WTC11 (cell line): ENCODE data around the gene SAT2. TPM values are rescaled to one million over a fixed set of nuclear protein-coding genes. Genes with fewer than 3 reads are reported as not detected.

Source experiments
- ATAC-seq: fragments of 200-7000 bp; cut with Tn5 transposase; 2 replicates; pipeline ENCODE4 v1.10.0; 2021; ENCODE audit warnings: mild to moderate bottlenecking, moderate library complexity
- CTCF ChIA-PET: fragments of 300-600 bp; sonication (Branson Sonifier 250); formaldehyde crosslinking; loops from one replicate; lab custom pipeline; 2021; ENCODE audit warnings: antibody characterized with exemption; lab: Charles Lee
- POLR2A ChIA-PET: fragments of 350-600 bp; sonication (Branson Sonifier 250); formaldehyde crosslinking; loops from one replicate; lab custom pipeline; 2021; ENCODE audit warnings: antibody characterized with exemption; lab: Charles Lee
- DNase-seq: peaks from one replicate; pipeline ENCODE4 v3.0.0; 2021; ENCODE audit warnings: low spot score
- H3K27ac Mint-ChIP-seq: 2 replicates; pipeline ENCODE4 v1.8.0; 2021; ENCODE audit warnings: mixed read lengths
- H3K27me3 Mint-ChIP-seq: 2 replicates; pipeline ENCODE4 v1.8.0; 2021; ENCODE audit warnings: low read depth, mild to moderate bottlenecking, moderate library complexity, mixed read lengths
- H3K36me3 Mint-ChIP-seq: 2 replicates; pipeline ENCODE4 v1.8.0; 2021; ENCODE audit warnings: mixed read lengths
- H3K4me1 Mint-ChIP-seq: 2 replicates; pipeline ENCODE4 v1.8.0; 2022; ENCODE audit warnings: mixed read lengths
- H3K4me3 Mint-ChIP-seq: 2 replicates; pipeline ENCODE4 v1.8.0; 2021; ENCODE audit warnings: mild to moderate bottlenecking, moderate library complexity, mixed read lengths
- H3K9me3 Mint-ChIP-seq: 2 replicates; pipeline ENCODE4 v1.8.0; 2021; ENCODE audit warnings: mixed read lengths
- AFF4 ChIP-seq: sonication (generic); formaldehyde crosslinking; IDR thresholded peaks from 2 replicates; pipeline ENCODE4 v1.8.1; 2023; ENCODE audit warnings: mild to moderate bottlenecking, missing genetic modification reagents, borderline replicate concordance
- AR ChIP-seq: fragments of 250-450 bp; sonication (Bioruptor Pico); IDR thresholded peaks from 2 replicates; pipeline ENCODE4 v1.9.0; 2021; ENCODE audit warnings: mild to moderate bottlenecking
- ERG ChIP-seq: fragments of 250-450 bp; sonication (Bioruptor Pico); IDR thresholded peaks from 2 replicates; pipeline ENCODE4 v1.8.0; 2021; ENCODE audit warnings: mild to moderate bottlenecking
- FOXK1 ChIP-seq: sonication (generic); formaldehyde crosslinking; IDR thresholded peaks from 2 replicates; pipeline ENCODE4 v1.8.0; 2022; ENCODE audit warnings: mild to moderate bottlenecking, moderate library complexity, missing genetic modification reagents
- FOXP1 ChIP-seq: sonication (generic); formaldehyde crosslinking; IDR thresholded peaks from 2 replicates; pipeline ENCODE4 v1.8.0; 2022; ENCODE audit warnings: missing genetic modification reagents, mild to moderate bottlenecking, moderate library complexity, borderline replicate concordance
- IRF2 ChIP-seq: sonication (generic); formaldehyde crosslinking; IDR thresholded peaks from 2 replicates; pipeline ENCODE4 v1.8.0; 2022; ENCODE audit warnings: low read depth, missing genetic modification reagents, borderline replicate concordance
- NFYB ChIP-seq: sonication (generic); formaldehyde crosslinking; conservative IDR thresholded peaks from 2 replicates; pipeline ENCODE4 v1.8.0; 2022; ENCODE audit warnings: low read depth, missing genetic modification reagents
- OVOL2 ChIP-seq: fragments of 250-450 bp; sonication (Bioruptor Pico); IDR thresholded peaks from 2 replicates; pipeline ENCODE4 v1.9.0; 2021; ENCODE audit warnings: mild to moderate bottlenecking, borderline replicate concordance
- PRDM15 ChIP-seq: sonication (generic); formaldehyde crosslinking; IDR thresholded peaks from 2 replicates; pipeline ENCODE4 v1.8.0; 2022; ENCODE audit warnings: missing genetic modification reagents
- RORB ChIP-seq: fragments of 250-450 bp; sonication (Bioruptor Pico); IDR thresholded peaks from 2 replicates; pipeline ENCODE4 v1.9.0; 2021; ENCODE audit warnings: mild to moderate bottlenecking
- SMAD4 ChIP-seq: sonication (generic); formaldehyde crosslinking; IDR thresholded peaks from 2 replicates; pipeline ENCODE4 v1.8.0; 2022; ENCODE audit warnings: mild to moderate bottlenecking, missing genetic modification reagents
- SOX15 ChIP-seq: fragments of 250-450 bp; sonication (Bioruptor Pico); IDR thresholded peaks from 2 replicates; pipeline ENCODE4 v1.9.0; 2021; ENCODE audit warnings: mild to moderate bottlenecking
- STAT6 ChIP-seq: sonication (generic); formaldehyde crosslinking; conservative IDR thresholded peaks from 2 replicates; pipeline ENCODE4 v1.8.1; 2023; ENCODE audit warnings: mild to moderate bottlenecking, low read depth, missing genetic modification reagents, moderate library complexity
- TCF7 ChIP-seq: sonication (generic); formaldehyde crosslinking; IDR thresholded peaks from 2 replicates; pipeline ENCODE4 v1.8.0; 2022; ENCODE audit warnings: mild to moderate bottlenecking, low read depth, missing genetic modification reagents, moderate library complexity
- ZBTB21 ChIP-seq: sonication (generic); formaldehyde crosslinking; IDR thresholded peaks from 2 replicates; pipeline ENCODE4 v1.8.1; 2023; ENCODE audit warnings: mild to moderate bottlenecking, missing genetic modification reagents, borderline replicate concordance
- ZNF138 ChIP-seq: sonication (generic); formaldehyde crosslinking; conservative IDR thresholded peaks from 2 replicates; pipeline ENCODE4 v1.8.1; 2022; ENCODE audit warnings: mild to moderate bottlenecking, moderate library complexity, missing genetic modification reagents
- ZNF281 ChIP-seq: sonication (generic); formaldehyde crosslinking; IDR thresholded peaks from 2 replicates; pipeline ENCODE4 v1.8.0; 2023; ENCODE audit warnings: mild to moderate bottlenecking, missing genetic modification reagents
- ZNF317 ChIP-seq: sonication (generic); formaldehyde crosslinking; IDR thresholded peaks from 2 replicates; pipeline ENCODE4 v1.8.1; 2023; ENCODE audit warnings: low read depth, mild to moderate bottlenecking, moderate library complexity, missing genetic modification reagents, borderline replicate concordance
- total RNA-seq: library from RNA; stranded (reverse); gene quantifications from 3 replicates; pipeline ENCODE4 v1.2.3, GENCODE V29; 2021

Gene SAT2
- total RNA-seq, 1 experiment from 2014 or later = 75.8 TPM

GRCh38 chr17:7593296-7593695 is 34.3 kb downstream of the SAT2 start:
- H3K27ac Mint-ChIP-seq = peak overlapping the region; percentile 17; the same call in 1 of the 2 replicates
- DNase-seq (no peak), ATAC-seq (no peak)
- no peaks in the 10 kb centered on the region for H3K9me3 Mint-ChIP-seq
- H3K36me3 Mint-ChIP-seq = peaks cover 56% of the 10 kb centered on the region
- H3K4me3 Mint-ChIP-seq = no peak overlapping the region
- TF ChIP-seq PRDM15 (CRISPR knock-in tag) = no peak
- no peak for TF ChIP-seq ZBTB21 (CRISPR knock-in tag)
- no peak for TF ChIP-seq AR
- no peak for TF ChIP-seq ZNF317
- TF ChIP-seq RORB (CRISPR knock-in tag) = no peak
- no peak for TF ChIP-seq SOX15 (CRISPR knock-in tag)
- TF ChIP-seq TCF7 (CRISPR knock-in tag) = no peak
- TF ChIP-seq FOXP1 (CRISPR knock-in tag) = no peak
- no peak for TF ChIP-seq ZNF138
- TF ChIP-seq ERG = no peak
- no peak for TF ChIP-seq NFYB (CRISPR knock-in tag)
- TF ChIP-seq SMAD4 = no peak
- no peak for TF ChIP-seq OVOL2 (CRISPR knock-in tag)
- TF ChIP-seq FOXK1 (CRISPR knock-in tag) = no peak
- TF ChIP-seq STAT6 (CRISPR knock-in tag) = no peak
- ChIA-PET POLR2A (no interaction called here), CTCF (interaction anchor here (0.5 to 1.4 kb wide), 3 partner anchors 22 to 80 kb away, joined by 3 to 4 read pairs (median 3); partner anchors contain the start of genes ATP1B2 and FXR2)
- H3K27me3 Mint-ChIP-seq = no peaks in the 10 kb centered on the region
- H3K4me1 Mint-ChIP-seq = peaks cover 20% of the 10 kb centered on the region

GRCh38 chr17:7592422-7593021 is 35.1 kb downstream of the SAT2 start:
- POLR2A ChIA-PET = interaction anchor here (4.6 kb wide), 1 partner anchor 95 kb away, joined by 41 read pairs; the partner anchor contains the start of genes TP53 and WRAP53
- Mint-ChIP-seq H3K4me3 (no peak overlapping the region), H3K9me3 (no peaks in the 10 kb centered on the region)
- TF ChIP-seq ZNF281 (CRISPR knock-in tag) (no peak), IRF2 (CRISPR knock-in tag) (no peak), AFF4 (CRISPR knock-in tag) (no peak)

More at GRCh38 chr17:7592422-7593021, 35.1 kb downstream of the SAT2 start:
- CTCF ChIA-PET = interaction anchor here (1.2 to 1.4 kb wide), 2 partner anchors 22 to 80 kb away, joined by 3 to 4 read pairs; partner anchors contain the start of gene FXR2
- no peak for DNase-seq
- H3K27ac Mint-ChIP-seq = no peak overlapping the region
- H3K36me3 Mint-ChIP-seq = peaks cover 55% of the 10 kb centered on the region
- H3K27me3 Mint-ChIP-seq = no peaks in the 10 kb centered on the region
- peaks cover 26% of the 10 kb centered on the region for H3K4me1 Mint-ChIP-seq
- no peak for ATAC-seq
